GM21526 (cell line): ENCODE results near the gene MTERF2.
A peak's percentile ranks its signal among the peaks of the same experiment; 100 is the strongest.

Experiments used
- ATAC-seq: cut with Tn5 transposase; IDR thresholded peaks from one replicate; pipeline ENCODE4 v1.9.1; 2021; ENCODE audit warnings: moderate library complexity; ENCODE audit not compliant: unreplicated experiment, low FRiP score

MTERF2 gene

DNA sequence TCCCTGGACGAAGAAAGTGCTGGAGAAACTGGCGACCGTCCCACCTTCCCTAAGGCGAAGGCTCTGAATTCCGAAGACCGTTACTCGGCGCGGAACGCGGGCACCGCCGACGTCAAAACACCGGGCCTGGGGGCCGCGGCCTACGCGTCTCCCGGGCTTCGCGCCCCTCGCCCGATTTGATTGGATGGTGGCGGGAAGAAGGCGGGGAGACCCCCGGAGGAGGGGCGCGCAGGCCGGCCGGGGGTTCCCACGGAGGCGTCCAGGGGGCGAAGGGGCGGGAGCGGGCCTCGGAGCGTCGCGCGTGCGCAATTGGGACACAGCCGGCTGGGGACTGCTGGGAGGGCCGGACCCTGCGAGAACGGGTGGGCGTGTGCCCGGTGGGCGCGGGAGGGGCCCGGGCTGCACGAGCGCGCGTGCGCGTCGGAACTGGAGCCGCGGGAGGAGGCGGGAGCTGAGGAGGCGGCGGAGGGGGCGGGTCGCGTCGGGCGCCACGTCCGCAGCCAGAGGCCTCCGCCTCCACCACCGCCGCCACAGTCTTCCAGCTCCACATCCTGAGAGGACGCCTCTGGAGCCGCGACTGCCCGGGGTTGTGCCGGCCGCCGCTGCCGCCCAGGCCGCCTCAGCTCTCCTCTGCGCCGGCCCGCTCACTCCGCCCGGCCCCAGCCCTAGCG, 31.4 kb downstream of the MTERF2 start, which contains the start of gene TMEM263:
Gene TMEM263 (plus strand): TSS at position 531 of the 671 bp plus-strand sequence. CDS start 11,210 bp downstream, outside the sequence.
- peak; percentile 71 for ATAC-seq

DNA sequence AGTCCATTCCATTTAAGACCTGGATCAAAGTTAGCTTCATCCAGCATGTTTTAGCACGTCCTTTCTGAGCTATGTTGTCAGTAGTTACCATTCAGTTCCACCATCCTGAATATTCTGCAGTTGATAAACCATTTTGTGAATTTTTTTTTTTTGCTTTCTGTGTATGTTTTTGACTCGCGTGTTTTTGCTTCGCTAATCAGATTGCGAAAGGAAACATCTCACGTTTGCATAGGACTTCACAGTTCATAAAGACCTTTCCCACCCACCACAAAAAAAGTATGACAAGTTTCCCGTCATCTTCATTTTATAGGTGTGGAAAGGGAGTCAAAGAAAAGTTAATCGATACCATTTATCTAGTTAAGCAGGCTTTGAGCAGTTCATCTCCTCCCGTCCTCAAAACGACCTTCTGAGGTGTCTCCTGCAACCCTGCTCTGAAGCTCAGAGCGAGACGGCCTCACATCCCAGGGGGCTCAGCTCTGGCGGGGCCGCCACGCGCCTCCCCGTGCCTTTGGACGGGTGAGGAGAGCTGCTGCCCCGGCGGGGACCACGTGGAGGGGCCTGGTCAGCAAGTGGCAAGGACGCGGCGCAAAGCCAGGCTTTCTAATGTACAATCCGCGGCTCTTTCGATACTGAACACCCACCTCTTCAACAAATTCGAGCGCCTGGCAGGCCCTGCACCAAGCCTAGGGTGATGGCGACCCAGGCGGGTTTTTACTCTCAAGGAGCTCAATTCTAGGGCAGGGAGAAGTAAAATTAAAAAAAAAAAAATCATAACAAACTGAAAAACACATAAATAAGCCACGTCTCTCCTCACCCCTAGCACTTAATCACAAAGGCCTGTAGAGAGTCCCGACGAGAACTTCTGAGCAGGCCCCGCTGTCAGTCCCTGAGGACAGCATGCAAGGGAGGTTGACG, 32.2 kb downstream of the MTERF2 start:
- ATAC-seq, result no peak

DNA sequence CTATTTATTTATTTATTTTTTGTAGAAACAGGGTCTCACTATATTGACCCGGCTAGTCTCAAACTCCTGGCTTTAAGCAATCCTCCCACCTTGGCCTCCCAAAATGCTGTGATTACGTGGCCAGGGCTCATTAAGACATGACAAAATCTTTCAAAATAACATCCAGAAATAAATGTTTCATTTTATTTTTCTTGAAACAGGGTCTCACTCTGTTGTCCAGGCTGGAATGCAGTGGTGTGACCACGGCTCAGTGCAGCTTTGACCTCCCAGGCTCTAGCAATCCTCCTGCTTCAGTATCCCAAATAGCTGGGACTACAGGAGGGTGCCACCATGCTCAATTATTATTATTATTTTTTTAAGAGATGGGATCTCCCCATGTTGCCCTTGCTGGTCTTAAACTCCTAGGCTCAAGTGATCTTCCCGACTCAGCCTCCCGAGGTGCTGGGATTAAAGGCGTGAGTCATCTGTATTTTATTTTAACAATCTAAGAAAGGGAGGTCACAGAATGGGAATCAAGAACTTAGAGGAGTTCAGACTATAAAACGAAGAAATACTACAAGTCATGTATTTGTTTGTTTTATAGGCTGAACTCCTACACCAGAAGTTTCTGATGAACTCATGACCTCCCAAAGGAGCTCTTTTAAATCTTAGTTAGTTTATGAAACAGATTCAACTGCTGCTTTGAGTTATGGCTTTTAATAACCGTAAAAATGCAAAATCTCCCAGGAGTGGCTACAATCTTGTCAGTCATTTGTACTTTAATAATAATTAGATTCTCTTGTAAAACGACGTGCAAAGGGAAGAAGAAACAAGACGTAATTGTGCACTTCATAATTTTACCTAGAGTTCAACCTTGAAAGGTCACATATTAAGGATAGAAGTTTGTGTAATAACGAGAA, 33.3 kb downstream of the MTERF2 start:
- no peak for ATAC-seq

DNA sequence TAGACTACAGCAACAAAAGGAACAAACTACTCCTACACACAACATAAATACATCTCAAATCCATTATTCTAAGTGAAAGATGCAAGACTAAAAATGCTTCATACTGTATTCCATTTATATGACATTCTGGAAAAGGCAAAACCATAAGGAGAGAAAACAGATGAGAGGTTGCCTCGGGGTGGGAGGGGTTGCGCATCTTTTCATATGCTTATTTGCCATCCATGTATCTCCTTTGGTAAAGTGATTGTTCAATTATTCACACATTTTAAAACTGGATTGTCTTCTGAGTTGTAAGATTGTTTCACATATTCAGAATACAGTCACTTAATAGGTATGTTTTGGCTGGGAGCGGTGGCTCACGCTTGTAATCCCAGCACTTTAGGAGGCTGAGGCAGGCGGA, 36.4 kb downstream of the MTERF2 start:
- ATAC-seq, result no peak

DNA sequence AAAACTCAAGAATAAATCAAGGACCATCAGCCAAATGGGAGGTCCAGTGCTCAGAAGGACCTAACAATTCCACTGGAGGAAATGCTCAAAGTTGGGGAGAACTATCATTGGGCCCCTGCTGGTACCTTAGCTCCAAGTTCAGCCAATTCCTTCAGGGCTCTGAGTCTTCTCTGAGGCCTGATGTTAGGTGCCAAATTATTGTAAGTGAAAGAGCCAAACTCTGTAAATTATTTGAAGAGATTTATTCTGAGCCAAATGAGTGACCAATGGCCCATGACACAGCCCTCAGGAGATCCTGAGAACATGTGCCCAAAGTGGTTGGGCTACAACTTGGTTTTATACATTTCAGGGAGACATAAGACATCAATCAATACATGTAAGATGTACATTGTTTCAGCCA, 39.5 kb downstream of the MTERF2 start:
- ATAC-seq, result no peak

DNA sequence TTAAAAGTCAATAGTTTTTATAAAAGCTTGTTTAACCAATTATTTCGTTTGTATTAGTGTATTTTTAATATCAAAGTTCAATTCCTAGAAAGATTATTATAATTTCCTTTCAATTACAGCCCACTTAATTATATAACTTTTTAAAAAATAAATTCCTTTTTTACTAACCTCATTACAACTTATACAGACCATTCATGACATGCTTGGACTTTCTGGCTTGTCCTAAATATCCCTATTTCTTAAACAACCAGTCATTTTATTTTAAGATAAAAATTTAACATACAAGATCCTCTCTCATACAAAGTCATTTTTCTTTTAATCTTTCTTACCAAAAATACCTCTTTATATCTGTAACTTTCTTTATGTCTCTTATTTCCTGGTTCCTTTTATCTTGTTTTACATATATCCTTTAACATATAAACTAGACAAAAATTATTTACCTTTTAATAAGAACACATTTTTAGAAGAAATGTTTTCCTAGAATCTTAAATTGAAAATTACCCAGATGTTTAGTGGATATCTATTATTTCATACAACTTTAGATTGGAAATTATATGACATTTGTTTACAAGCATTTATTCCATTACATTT, 41.6 kb downstream of the MTERF2 start:
- no peak for ATAC-seq

DNA sequence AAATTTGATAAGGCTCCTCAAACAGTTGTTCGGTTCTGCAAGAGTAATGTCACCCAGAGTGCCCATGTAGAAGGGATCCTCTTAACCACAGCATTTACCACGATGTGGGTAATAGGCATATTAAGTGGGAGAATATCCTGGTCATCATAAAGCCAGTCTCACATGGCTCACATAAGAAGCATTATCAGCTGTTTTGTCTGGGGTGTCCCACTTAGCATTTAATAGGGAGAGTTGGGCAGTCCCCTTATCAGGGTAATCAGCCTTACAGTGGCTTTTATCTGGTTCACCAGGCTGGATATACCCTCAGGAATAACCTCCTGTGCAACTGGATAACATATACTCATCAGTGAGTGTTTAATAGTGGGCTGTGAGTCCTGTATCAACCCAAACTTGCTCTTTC, 44.2 kb downstream of the MTERF2 start:
- ATAC-seq, result no peak

DNA sequence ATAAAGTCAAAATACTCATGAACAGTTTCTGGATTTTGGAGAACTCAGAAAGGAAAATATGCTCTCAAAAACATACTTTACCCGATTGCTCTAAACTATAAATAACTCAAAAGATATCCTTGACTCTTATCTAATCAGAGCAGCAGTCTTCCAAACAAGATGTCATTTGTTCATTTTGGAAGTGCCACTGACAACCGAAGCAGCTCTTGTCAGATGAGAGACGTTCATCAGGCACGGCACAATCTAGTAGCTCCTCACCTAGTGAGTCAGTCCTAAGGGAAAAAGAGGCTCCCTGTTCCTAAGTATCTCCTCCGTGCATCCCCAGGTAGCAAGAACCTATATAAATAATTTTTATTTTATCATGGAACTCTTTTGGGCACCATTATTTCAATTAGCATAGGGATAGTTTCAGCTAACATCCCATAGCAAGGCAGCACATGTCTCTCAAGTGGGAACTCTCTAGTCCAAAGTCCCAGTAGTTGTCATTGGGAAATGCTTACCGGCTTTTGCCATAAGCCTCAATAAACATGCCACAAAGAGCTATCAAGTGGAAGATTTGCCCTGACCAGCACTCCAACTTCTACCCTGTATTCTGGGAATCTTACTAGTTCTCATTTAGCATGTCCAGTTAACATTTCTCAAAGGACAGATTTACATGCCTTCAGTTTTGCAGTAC, 45.3 kb downstream of the MTERF2 start:
- ATAC-seq, result no peak

DNA sequence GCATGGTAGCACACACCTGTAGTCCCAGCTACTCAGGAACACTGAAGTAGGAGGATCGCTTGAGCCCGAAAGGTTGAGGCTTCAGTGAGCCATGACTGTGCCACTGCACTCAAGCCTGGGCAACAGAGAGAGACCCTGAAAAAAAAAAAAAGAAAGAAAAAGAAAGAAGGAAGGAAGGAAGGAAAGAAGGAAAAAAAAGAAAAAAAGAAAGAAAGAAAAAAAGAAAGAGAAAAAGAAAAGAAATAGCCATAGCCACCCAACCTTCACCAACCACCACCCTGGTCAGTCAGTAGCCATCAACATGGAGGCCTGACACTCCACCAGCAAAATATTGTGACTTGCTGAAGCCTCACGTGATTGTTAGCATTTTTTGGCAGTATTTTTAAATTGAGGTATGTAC, 52.7 kb downstream of the MTERF2 start:
- ATAC-seq, result no peak
